HG02973 (cell line): ENCODE measurements around the gene MYL3.
"Not testable (repeated sequence)": the region's sequence is repeated elsewhere in the genome, so short reads cannot be mapped to it uniquely, and the experiment has no call there.

Experiments used
- ATAC-seq: cut with Tn5 transposase; IDR thresholded peaks from one replicate; pipeline ENCODE4 v1.9.1; 2021; ENCODE audit warnings: moderate library complexity; ENCODE audit not compliant: unreplicated experiment

The MYL3 gene

DNA sequence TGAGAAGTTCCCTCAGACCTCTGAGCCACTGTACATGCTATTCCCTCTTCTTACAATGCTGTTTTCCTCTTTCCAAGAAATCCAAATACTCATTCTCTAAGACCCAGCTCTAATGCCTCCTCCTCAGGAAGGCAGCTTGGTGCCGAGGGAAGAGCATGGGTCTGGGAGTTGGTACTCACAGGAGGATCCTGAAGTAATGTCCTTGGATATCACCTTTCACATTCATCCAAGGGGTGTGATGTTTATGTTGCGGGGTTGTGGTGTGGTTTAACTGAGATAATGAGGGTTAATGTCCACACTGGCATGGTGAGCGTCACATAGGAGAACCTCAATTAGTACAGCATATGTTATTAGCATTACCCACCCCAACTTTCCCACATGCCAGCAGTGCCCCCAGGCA lies 31.9 kb downstream of the MYL3 start:
- ATAC-seq, result no peak

- no peak for ATAC-seq
Measured at GRCh38 chr3:46830801-46831200, 32.4 kb downstream of the MYL3 start.

DNA sequence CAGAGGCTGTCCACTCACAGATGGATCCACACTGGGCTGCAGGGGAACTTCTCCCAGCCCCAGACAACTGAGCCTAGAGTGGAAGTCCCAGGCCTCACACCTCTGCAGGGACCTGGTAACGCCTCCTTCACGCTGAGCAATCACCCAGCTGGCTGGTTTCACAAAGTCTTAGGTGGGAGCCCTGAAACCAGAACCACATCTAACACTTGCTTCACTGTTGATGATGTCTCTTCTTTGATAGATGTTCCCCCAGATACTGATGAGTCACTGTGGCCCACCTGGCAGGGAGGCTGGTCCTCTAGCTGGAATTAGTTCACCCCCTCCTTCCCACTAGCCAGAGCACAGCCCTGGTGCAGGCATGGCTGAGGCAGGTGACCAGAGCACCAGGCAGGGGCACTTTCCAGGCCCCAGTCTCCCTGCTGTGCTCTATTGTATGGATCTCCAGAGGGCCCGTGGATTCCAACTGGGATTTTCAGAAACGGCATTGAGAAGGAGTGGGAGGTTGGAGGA lies 33.5 kb downstream of the MYL3 start:
- ATAC-seq, result peak; percentile 79

DNA sequence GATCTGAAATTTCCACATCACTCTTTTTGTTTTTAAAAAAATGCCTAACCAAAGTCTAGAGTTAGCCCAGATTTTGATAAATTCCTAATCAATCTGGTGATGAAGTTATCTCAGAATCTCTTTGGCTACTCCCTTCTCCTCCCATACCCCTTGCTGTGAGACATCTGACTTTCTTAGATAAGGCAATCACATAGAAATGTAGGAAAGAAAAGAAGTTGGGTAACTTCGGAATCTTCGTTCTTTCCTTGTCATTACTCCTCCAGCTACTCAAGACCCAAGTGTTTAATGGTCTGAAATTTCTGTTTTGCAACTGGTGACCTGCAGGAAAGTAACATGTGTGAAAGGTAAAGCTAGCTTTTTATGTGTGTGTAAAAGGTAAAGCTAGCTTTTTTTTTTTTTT lies 37.8 kb downstream of the MYL3 start:
- no peak for ATAC-seq

DNA sequence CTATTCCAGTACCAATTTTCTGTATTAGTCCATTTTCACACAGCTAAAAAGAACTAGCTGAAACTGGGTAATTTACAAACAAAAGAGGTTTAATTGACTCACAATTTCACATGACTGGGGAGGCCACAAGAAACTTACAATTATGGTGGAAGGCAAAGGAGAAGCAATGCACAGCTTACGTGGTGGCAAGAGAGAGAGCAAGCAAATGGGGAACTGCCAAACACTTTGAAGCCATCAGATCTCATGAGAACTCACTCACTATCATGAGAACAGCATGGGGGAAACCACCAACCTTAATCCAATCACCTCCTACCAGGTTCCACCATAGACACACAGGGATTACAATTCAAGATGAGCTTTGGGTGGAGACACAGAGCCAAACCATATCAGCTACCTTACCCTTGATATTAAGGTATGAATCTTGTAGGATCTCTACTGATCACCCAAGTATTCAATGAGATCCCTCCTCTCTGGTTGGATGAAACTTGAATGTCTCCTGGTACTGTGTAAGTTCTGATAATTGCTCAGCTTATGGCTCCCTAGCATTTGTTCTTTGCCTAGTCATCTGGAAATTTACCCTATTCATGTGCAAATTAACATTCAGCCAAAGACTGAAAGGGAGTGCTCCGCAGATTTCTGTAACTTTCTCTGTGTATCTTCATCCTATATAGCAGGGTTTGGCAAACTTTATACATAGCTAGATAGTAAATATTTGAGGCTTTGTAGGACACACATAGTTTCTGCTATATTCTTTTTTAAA lies 38.9 kb downstream of the MYL3 start:
- ATAC-seq, result no peak

GRCh38 chr3:46823314-46823713 lies 39.9 kb downstream of the MYL3 start:
- not testable (repeated sequence) for ATAC-seq

- ATAC-seq, result no peak
Measured at GRCh38 chr3:46821553-46821952, 41.7 kb downstream of the MYL3 start.

DNA sequence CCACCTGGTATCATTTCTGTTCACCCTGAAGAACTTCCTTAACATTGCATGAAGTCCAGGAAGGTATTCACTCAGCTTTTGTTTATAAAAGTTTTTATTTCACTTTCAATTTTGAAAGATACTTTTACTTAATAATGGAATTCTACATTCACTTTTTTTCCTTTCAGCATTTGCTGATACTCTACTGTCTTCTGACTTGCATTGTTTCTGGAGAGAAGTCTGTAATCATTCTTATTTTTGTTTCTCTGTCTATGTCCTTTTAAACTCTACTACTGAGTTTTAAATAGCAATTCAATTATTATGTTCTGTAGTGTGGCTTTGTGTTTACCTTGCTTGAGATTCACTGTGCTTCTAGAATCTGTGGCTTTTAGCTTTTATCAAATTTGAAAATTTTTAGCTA lies 42.4 kb downstream of the MYL3 start:
- ATAC-seq, result no peak

DNA sequence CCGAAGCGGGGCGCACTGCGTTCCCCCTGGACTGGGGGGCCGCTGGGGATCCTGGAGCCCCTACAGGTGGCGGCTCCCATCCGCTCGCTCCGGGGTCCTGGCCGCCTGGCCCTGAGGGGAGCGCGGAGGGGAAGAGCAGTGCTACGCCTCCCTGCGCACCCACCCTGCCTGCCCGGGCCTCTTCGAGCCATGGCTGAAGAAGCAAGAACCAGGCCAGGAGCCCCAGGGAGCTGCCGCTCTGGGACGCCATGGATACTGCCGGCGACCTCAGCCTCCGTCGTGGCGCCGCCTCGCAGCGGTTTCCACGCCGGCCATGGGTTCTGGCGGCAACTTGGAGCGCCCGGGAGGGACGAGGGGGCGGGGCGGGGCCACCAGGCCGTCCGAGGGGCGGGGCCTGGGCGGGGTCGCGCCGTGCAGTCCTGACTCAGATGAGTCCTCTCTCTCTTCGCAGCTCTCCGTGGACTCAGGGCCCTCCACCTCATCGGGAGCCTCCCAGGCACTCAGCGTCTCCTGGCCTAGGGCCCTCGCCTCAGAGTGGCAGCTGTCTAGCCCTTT lies 50.9 kb downstream of the MYL3 start:
- ATAC-seq, result no peak

DNA sequence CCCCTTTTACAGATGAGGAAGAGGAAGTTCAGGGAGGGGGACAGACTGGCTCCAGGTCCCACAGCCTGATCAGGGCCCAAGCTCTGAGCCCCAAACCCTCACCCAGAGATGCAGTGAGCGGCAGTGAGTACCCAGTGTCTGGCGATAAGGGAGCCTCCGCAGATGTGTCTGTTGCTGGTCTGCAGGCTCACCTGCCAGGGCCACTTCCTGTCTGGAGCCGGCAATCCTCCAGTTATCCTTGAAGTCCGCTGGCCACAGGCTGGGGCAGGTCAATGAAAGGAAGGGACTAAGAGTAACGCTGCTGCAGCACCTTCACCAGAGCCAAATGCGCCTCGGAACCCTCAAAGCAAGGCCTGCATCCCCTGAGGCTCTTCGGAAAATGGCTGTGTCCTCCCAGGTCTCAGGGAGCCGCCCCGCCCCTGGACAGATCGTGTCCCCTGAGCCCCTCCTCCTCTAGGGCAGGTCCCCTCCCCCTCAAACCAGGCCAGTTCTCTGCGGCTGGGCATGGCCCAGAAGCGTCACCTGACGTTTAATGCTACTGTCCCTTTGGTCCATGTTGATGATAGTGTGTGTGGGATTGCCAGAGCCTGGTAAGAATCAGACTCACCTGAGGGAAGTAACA lies 51.5 kb downstream of the MYL3 start:
- no peak for ATAC-seq

- not testable (repeated sequence) for ATAC-seq
Measured at GRCh38 chr3:46808766-46809165, 54.5 kb downstream of the MYL3 start.
